Body of pancreas (tissue), 4 donors: ENCODE data around the gene ADAMTSL2. TPM values are rescaled to one million over a fixed set of nuclear protein-coding genes. Genes with fewer than 3 reads are reported as not detected.

ENCODE experiments used
- ATAC-seq: fragments of 150-250 bp; one replicate; pipeline ENCODE4 v1.9.1; 2016
- DNase-seq, 4 donors: peaks; one replicate each; pipeline ENCODE4 v3.0.0-alpha.2; 2019
- H3K27ac ChIP-seq, 4 donors: fragments of 200-600 bp; sonication (generic); 1 replicate in 3 of 4; 2 replicates in 1 of 4; pipeline versions ENCODE4 v1.5.1 to v1.6.1; 2016 to 2019; ENCODE audit warnings: mild to moderate bottlenecking in 1 of 4, mixed read lengths in 1 of 4, moderate library complexity in 1 of 4
- H3K27me3 ChIP-seq, 2 donors: fragments of 200-600 bp; sonication (generic); one replicate each; pipeline ENCODE4 v1.6.0; 2016; ENCODE audit warnings: mild to moderate bottlenecking in 1 of 2
- H3K36me3 ChIP-seq, 2 donors: fragments of 200-600 bp; sonication (generic); replicated peaks in 1 of 2; 2 replicates each; pipeline ENCODE4 v1.5.1; 2016; ENCODE audit warnings: low read depth in 2 of 2; ENCODE audit not compliant: insufficient read depth in 1 of 2
- H3K4me1 ChIP-seq: fragments of 200-600 bp; sonication (generic); one replicate; pipeline ENCODE4 v1.6.0; 2016
- H3K4me3 ChIP-seq, 2 donors: fragments of 200-600 bp; sonication (generic); 1 replicate in 1 of 2; 2 replicates in 1 of 2; pipeline ENCODE4 v1.5.1; 2016 to 2019
- H3K9me3 ChIP-seq, 3 donors: fragments of 200-600 bp; sonication (generic); 1 replicate in 2 of 3; 2 replicates in 1 of 3; pipeline ENCODE4 v1.5.1; 2016
- POLR2A ChIP-seq, 3 donors: fragments of 450-650 bp; IDR thresholded peaks; one replicate each; pipeline ENCODE4 v1.6.1; 2016; ENCODE audit warnings: antibody characterized with exemption in 3 of 3, mild to moderate bottlenecking in 2 of 3
- WGBS, 2 donors: methylation state at CpG; one replicate each; pipeline ENCODE4 v1.1.5; 2017; 5-methylcytosine and 5-hydroxymethylcytosine counted together
- intact Hi-C: fragments of 100-400 bp; cut with DNase I; formaldehyde crosslinking; loops from one replicate; pipeline ENCODE4 v1.15.1; 2023
- total RNA-seq, 2 donors: library from RNA; depleted of rRNA; stranded (reverse); fragments of >200 nt; gene quantifications; one replicate each; pipeline ENCODE4 v1.1.0, GENCODE V29; 2016
- TF ChIP-seq, protein P1 (sequence below), 7 experiments: fragments of 450-650 bp in 4 of 7; fragments of 200-600 bp in 3 of 7; sonication (generic) in 3 of 7; IDR thresholded peaks; one replicate each; pipeline ENCODE4 v1.5.1; 2016 to 2019; ENCODE audit warnings: antibody characterized with exemption in 7 of 7

The ADAMTSL2 gene
- total RNA-seq, 2 donors from 2014 or later: 4.2 to 21.8 TPM

DNA sequence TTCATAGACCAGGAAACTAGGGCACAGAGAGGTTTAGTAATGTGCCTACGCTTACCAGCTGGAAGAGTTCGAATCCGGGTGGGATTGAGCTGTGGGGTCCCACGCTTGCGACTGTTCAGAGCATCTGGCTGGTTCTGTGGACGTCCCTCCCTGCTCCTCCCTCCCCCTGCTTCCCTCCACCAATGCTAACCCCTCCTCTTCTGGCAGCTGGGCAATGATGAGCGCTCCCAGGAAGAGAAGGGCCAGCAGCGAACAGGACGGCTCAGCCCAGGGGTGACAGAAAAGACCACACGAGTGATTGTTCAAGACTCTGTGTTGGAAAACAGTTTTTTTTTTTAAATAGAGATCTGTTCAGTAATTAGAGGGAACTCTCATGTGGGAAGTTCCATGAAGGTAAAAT is 67.8 kb downstream of the ADAMTSL2 start:
- DNase-seq (no peak), ATAC-seq (no peak)
- Histone ChIP-seq H3K4me3 (no peak overlapping the region), H3K9me3 (peaks cover 0 to 10% (median 0%) of the 10 kb centered on the region in 3 donors), H3K36me3 (no peaks in the 10 kb centered on the region), H3K4me1 (no peaks in the 10 kb centered on the region), H3K27ac (no peak overlapping the region), H3K27me3 (no peaks in the 10 kb centered on the region)
- intact Hi-C loops: no loop called here
- WGBS, 2 donors: 71 to 76% methylated on average over 10 of the region's 10 CpGs
- TF ChIP-seq POLR2A (IDR thresholded peaks at IDR 0.05): no peak
- TF ChIP-seq, protein P1, sequence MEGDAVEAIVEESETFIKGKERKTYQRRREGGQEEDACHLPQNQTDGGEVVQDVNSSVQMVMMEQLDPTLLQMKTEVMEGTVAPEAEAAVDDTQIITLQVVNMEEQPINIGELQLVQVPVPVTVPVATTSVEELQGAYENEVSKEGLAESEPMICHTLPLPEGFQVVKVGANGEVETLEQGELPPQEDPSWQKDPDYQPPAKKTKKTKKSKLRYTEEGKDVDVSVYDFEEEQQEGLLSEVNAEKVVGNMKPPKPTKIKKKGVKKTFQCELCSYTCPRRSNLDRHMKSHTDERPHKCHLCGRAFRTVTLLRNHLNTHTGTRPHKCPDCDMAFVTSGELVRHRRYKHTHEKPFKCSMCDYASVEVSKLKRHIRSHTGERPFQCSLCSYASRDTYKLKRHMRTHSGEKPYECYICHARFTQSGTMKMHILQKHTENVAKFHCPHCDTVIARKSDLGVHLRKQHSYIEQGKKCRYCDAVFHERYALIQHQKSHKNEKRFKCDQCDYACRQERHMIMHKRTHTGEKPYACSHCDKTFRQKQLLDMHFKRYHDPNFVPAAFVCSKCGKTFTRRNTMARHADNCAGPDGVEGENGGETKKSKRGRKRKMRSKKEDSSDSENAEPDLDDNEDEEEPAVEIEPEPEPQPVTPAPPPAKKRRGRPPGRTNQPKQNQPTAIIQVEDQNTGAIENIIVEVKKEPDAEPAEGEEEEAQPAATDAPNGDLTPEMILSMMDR (IDR thresholded peaks at IDR 0.05): no peak

- no peaks in the 10 kb centered on the region for H3K9me3 ChIP-seq
- H3K27ac ChIP-seq: no peak overlapping the region
- intact Hi-C loops: no loop called here
- H3K4me3 ChIP-seq: no peak overlapping the region
- TF ChIP-seq, protein P1 (IDR thresholded peaks at IDR 0.05): no peak
- TF ChIP-seq POLR2A (IDR thresholded peaks at IDR 0.05): no peak
- H3K4me1 ChIP-seq: no peaks in the 10 kb centered on the region
- 48 to 62% methylated on average over 14 of the region's 14 CpGs for WGBS, 2 donors
- no peak for ATAC-seq
- DNase-seq: no peak
- peaks cover 0 to 6% of the 10 kb centered on the region in 2 donors for H3K27me3 ChIP-seq
- H3K36me3 ChIP-seq: no peaks in the 10 kb centered on the region
Measured at GRCh38 chr9:133603135-133603927, 68.8 kb downstream of the ADAMTSL2 start.

- TF ChIP-seq, protein P1 (IDR thresholded peaks at IDR 0.05): no peak
- no peak for TF ChIP-seq POLR2A (IDR thresholded peaks at IDR 0.05)
- no peak overlapping the region for H3K4me3 ChIP-seq
- intact Hi-C loops: no loop called here
- no peak overlapping the region for H3K27ac ChIP-seq
- H3K36me3 ChIP-seq: no peaks in the 10 kb centered on the region
- no peaks in the 10 kb centered on the region for H3K9me3 ChIP-seq
- ATAC-seq (no peak), DNase-seq (no peak)
- WGBS, 2 donors: 23 to 41% methylated on average over 5 of the region's 5 CpGs
- peaks cover 0 to 11% of the 10 kb centered on the region in 2 donors for H3K27me3 ChIP-seq
- H3K4me1 ChIP-seq: peaks cover 3% of the 10 kb centered on the region
Measured at GRCh38 chr9:133604214-133604613, 69.7 kb downstream of the ADAMTSL2 start.

- Histone ChIP-seq H3K4me3 (no peak overlapping the region), H3K9me3 (no peaks in the 10 kb centered on the region), H3K27me3 (peaks cover 0 to 11% of the 10 kb centered on the region in 2 donors), H3K27ac (no peak overlapping the region), H3K36me3 (no peaks in the 10 kb centered on the region), H3K4me1 (peaks cover 6% of the 10 kb centered on the region)
- DNase-seq: no peak
- 66 to 68% methylated on average over 5 to 14 of the region's 14 CpGs for WGBS, 2 donors
- no peak for ATAC-seq
- TF ChIP-seq POLR2A (IDR thresholded peaks at IDR 0.05): no peak
- TF ChIP-seq, protein P1 (IDR thresholded peaks at IDR 0.05): no peak
- intact Hi-C loops: no loop called here
Measured at GRCh38 chr9:133604856-133605255, 70.4 kb downstream of the ADAMTSL2 start.

DNA sequence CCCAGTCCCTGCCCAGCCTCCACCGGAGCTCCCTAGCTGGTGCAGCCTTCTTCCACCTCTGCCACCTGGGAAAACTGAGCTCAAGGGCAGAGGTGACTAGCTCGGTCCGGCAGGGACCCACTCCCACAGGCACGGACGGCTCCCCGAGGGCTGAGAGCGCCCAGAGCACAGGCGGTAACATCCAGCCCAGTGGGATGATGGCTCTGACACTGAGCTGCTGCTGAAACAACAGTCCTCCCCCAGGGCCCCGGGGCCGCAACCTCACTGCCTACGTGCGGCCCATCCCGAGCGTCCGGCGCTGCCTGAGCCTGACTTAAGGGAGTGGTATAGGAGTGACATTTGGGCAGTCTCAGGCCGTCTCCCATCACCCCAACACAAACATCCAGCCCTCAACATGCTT is 70.9 kb downstream of the ADAMTSL2 start:
- DNase-seq: no peak
- no peak for TF ChIP-seq POLR2A (IDR thresholded peaks at IDR 0.05)
- TF ChIP-seq, protein P1 (IDR thresholded peaks at IDR 0.05): no peak
- 69 to 78% methylated on average over 4 to 17 of the region's 17 CpGs for WGBS, 2 donors
- H3K36me3 ChIP-seq: no peaks in the 10 kb centered on the region
- intact Hi-C loops: no loop called here
- H3K27me3 ChIP-seq: peaks cover 0 to 11% of the 10 kb centered on the region in 2 donors
- no peak for ATAC-seq
- no peak overlapping the region for H3K4me3 ChIP-seq
- H3K27ac ChIP-seq: no peak overlapping the region
- H3K9me3 ChIP-seq: no peaks in the 10 kb centered on the region
- H3K4me1 ChIP-seq: peaks cover 6% of the 10 kb centered on the region
